ENCODE results near the gene MTM1.

DNA sequence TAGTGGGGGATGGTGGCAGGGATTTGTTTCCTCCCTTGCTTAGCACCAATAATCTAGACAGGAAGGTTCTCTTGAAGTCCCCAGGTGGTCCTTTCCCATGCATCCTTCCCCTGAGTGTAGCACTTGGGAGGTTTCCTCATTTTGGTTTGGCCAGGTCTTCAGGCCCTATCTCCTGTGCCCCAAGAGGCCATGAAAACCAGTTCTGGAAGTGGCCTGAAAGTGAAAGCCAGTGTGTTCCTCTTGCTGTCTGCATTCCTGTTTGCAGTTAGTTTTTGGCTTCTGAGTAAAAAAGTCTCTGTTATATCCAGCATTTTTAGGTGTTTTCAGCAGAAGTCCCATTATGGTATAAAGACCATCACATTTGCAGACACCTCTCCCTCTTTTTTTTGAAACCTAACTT is 59.5 kb downstream of the MTM1 start:
- no peak for TF ChIP-seq POLR2A (IDR thresholded peaks at IDR 0.05)
- TF ChIP-seq, protein P1, sequence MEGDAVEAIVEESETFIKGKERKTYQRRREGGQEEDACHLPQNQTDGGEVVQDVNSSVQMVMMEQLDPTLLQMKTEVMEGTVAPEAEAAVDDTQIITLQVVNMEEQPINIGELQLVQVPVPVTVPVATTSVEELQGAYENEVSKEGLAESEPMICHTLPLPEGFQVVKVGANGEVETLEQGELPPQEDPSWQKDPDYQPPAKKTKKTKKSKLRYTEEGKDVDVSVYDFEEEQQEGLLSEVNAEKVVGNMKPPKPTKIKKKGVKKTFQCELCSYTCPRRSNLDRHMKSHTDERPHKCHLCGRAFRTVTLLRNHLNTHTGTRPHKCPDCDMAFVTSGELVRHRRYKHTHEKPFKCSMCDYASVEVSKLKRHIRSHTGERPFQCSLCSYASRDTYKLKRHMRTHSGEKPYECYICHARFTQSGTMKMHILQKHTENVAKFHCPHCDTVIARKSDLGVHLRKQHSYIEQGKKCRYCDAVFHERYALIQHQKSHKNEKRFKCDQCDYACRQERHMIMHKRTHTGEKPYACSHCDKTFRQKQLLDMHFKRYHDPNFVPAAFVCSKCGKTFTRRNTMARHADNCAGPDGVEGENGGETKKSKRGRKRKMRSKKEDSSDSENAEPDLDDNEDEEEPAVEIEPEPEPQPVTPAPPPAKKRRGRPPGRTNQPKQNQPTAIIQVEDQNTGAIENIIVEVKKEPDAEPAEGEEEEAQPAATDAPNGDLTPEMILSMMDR (IDR thresholded peaks at IDR 0.05) = no peak
- TF ChIP-seq EP300 (IDR thresholded peaks at IDR 0.05) = no peak
